Glomerular visceral epithelial cell (primary cell): ENCODE measurements around the gene SLAMF1.
"Not testable (repeated sequence)": the region's sequence is repeated elsewhere in the genome, so short reads cannot be mapped to it uniquely, and the experiment has no call there.

Experiments used
- DNase-seq: peaks from one replicate; pipeline ENCODE4 v3.0.0-alpha.2; 2016; ENCODE audit errors: extremely low spot score

Gene SLAMF1

DNA sequence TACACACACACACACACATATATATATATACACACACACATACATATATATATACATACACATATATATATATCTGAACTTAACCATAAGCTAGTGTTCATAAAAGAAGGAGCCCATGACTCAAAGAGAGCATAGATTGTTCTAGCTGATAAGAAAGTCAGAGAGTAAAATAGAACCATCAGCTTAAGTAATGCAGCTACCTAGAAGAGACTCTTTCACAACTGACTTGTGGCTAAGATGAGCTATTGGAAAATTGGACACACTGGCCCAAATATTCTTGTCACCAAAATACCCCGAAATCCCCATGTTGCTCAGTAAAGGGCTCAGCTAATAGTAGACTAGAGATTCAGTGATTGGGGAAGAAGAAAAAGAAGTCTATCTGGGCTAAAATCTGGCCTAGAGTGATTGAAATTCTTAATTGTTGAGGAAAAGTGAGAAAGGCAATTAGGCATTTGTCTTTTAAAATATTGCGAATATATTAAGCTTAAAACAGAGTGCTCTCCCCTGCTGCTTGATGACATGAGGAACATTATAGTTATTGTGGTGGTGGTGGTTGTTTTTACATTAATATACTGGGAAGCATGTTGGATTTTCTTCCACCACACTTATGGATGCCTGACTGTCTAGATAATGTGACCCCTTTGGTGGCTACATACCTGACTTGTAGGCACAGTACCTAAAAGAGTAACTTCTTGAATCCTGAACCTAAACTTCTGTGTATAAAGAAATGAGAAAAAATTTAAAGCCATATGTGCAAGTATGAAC is 6.3 kb downstream of the SLAMF1 start:
- DNase-seq, result no peak

GRCh38 chr1:160639652-160640051 is 7.2 kb downstream of the SLAMF1 start:
- peak; percentile 5 for DNase-seq

DNA sequence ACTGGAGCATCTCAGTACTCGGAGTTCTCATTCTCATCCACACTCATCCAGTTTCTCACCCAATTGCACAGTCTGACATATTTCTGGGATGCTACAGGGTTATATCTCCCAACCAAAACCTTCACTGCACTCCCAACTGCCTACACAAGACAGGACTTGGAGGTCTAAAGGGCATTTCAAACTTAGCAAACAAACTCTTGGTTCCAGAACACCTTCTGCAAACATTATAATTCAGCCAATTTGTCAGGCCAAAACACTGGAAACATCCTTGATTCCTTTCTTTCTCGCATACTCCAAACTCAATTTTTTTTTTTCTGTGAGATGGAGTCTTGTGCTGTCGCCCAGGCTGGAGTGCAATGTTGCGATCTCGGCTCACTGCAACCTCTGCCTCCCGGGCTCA is 7.9 kb downstream of the SLAMF1 start:
- DNase-seq, result no peak

DNA sequence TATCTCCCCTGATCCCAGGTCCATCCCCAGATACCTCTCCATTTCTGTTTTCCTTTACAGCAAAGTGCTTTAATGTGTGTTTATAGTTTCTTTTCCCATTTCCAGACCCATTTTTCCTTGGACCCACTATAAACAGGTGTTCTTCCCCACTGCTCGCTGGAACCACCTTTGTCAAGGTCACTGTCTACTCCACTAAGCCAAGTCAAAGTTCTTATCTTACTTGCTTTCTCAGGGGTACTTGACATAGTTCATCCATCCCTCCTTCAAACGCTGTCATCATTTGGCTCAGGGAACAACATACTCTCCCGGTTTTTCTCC is 8.3 kb downstream of the SLAMF1 start:
- DNase-seq, result no peak

DNA sequence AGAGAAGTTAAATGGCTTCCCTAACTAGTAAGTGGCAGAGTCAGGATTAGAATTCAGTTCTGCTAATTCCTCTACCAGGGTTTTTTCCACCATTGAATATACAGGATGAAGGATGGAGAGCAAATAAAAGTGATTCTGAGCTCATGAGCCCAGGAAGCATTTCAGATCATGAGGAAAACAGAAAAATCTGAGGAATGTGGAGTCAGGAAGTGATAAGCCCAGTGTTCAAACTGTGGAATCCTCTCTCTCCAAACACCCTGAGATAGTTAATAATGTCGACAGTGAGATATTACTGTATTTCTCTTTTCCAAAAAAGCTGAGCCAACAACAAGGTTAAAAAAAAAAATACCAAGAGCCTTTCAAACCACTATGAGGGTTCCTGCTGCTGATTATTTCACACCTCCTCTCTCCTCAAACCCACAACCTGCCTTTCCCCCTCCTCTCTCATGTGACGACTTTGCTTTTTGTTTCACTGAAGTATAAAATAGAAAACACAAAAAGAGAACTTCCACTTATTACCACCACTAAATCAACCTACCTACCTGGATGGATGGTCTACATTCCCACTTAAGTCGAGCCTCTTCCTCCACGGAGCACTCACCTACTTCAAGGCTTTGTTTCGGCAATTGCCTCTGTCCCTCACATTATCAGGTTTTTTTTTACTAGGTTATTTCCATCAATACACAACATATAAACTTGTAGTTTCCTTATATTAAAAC is 8.9 kb downstream of the SLAMF1 start:
- no peak for DNase-seq

GRCh38 chr1:160637065-160637464 is 9.8 kb downstream of the SLAMF1 start:
- no peak for DNase-seq

- no peak for DNase-seq
Observed at GRCh38 chr1:160636547-160636946, 10.3 kb downstream of the SLAMF1 start.

DNA sequence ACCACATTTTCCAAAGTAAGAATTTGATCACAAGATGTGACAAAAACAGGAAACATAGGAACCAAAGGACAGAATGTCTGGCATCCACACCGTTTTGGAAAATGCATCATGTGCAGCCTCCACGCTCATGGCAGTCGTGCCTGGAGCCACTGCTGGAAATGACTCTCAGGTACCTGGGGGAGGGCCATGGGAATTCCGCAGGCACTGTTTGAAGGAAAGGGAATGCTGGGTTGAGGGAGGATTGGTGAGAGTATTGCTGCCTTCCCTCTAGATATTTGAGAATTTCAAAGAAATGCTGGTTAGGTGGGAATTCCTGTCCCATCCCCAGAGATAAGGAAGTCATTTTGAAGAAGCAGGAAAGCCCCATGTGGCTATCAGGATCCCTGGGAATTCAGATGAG is 10.8 kb downstream of the SLAMF1 start:
- no peak for DNase-seq

- DNase-seq, result no peak
Observed at GRCh38 chr1:160634543-160635491, 12.0 kb downstream of the SLAMF1 start.

DNA sequence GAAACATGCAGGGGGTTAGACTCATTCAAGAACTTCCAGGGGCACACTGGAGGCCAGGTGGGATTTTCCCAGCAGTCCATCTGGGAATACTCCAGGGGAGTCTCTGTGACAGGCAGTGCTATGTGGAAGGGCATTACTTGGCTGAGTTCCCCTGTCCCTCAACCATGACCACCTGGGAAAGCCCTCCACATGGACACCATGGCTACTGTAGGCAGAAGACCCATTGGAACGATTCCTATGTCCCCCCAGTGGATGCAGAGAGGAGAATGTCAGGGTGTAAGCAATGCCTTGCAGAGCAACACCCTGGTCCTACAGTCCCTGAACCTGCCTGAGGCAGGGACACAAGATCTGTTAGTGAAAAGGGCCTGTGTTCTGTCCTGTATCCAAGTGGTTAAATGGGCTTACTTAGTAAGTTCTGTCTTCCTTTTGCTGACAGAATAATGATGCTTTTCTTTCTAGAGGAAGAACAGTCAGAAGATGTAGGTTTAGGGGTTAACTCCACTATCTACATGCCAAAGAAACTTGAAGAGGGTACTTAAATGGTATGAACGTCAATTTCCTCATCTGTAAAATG is 13.4 kb downstream of the SLAMF1 start:
- no peak for DNase-seq

GRCh38 chr1:160631983-160632625 is 14.7 kb downstream of the SLAMF1 start:
- no peak for DNase-seq

DNA sequence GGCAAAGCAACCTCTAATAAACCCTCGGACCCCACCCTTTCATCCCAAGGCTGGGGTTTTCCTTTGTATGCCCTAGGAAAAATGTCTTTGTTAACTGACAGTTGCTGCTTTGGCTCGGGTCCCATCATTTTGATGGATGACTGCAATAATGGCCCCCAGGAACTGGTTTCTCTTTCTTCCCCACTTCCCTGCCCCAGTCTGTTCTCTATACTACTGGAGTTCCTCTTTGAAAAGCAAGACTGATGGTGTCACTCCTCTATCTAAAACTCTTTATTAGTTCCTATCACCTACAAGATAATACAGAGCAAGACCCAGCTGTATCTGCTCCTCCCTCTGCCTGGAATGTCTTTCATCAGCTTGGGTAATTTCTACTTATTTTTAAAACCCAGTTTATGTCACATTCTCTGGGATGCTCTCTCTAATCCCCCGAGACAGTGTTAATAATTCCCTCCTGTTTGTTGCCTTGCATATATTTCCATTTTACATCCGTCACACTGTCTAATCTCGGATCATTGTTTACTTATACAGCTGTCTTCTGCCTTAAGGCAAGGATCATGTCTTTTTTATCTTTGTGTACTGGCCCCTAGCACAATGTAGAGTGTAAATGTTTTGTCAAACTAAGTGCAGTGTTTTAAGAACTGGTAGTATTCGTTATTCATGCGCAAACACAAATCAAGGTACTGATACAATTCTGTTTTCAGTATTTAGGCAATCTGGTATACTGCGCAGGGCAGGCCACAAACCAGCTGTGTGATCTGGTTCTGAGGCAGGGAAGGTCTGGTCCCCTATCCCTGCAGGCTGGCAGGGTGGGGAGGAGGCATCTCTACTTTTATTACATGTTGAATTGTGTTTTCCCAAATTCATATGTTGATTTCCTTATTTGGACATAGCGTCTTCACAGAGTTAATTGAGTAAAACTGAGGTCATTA is 16.1 kb downstream of the SLAMF1 start:
- DNase-seq, result no peak

DNA sequence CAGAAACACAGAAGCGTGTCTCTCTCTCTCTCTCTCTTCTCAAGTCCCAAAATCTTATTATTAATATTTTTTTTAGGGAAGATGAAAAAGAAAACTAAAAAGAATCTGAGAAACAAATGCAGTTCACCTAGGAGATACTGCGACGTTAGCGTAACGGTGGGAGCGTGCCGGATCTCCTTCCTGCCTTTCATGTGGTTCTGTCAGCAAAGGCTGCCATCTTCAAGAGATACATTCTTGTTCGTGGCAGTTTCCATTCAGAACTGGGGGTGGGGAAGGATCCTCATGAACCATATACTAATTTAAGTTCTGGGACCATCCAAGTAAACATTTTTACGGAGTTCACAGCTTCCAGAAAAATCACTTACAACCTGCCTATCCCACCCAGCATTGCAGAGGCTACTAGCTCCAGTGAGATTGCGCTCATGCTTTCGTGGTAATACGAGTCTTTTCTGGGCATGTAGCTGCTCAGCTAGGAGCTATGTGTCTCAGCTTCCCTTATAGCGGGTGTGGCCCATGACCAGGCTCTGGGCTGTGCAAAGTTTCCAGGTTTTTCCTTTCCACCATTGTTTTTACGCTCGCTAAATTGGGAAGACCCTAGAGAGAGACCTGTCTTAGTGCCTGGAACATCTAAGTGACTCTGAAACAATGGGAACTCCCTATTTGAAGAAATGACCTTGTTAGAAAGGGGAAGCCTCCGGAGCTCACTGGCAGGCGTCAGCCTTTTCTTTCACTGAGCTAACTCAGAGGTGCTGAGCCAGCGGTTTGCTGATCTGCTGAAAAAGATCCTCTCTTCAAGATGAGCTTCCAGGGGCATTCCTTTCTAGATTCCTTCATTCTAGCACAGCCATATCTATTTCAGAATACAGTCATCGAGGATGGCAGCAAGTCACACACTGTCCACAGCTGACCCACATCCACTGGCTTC is 17.3 kb downstream of the SLAMF1 start:
- DNase-seq, result no peak

GRCh38 chr1:160628799-160629263 is 18.0 kb downstream of the SLAMF1 start:
- DNase-seq, result no peak

DNA sequence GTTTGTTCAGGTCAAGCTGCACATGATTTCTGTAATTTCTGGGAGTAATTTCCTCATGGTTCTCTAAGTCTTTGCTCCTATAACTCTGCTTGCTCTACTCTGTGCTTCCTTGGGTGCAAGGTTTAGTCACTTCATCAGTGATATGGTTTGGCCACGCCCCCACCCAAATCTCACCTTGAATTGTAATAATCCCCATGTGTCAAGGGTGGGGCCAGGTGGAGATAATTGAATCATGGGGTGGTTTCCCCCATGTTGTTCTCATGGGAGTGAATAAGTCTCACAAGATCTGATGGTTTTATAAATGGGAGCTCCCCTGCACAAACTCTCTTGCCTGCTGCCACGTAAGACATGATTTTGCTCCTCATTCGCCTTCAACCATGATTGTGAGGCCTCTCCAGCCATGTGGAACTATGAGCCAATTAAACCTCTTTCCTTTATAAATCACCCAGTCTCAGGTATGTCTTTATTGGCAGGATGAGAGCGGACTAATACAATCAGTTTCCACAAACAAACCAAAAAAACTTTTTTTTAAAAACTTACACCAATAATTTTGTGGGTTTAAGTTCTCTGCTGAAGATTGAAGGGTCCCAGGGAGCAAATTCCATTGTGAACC is 19.1 kb downstream of the SLAMF1 start:
- DNase-seq, result not testable (repeated sequence)

- no peak for DNase-seq
Observed at GRCh38 chr1:160626509-160627342, 20.1 kb downstream of the SLAMF1 start.

DNA sequence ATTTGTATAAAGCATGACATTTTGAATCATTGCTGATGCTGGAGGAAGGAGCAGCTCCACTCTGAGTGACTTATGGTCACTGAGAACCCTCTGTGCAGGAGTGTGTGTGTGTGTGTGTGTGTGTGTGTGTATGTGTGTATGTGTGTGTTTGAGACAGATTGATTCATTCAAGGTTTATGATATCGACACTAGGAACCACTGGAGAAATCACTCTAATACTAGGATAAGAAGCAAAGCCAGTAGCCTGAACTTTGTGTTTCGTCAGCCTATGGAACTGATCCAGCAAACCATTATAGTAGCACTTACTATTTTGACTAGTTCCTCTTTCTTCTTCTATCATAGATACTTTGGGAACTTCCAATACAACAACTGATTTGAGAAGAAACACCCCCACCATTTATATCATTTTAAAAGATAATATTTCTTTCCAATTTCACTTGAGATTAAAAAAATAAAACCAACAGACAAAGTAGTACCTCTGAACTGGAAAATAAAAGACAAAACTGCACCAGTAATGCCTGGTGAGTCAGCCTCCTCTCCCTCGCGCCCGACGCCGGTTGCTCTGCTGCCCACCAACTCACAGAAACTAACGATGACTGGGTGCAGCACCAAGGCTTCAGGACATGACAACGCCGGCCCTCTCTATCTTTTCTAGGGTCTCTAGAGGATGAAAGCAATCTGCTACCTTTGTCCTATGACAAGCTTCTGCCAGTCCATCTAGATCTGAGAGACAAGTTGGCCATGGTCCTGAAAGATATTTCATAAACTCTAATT is 20.9 kb downstream of the SLAMF1 start:
- DNase-seq, result no peak
